Sciatic nerve (tissue), 2 donors: ENCODE data around the gene RNF141. TPM values are rescaled to one million over a fixed set of nuclear protein-coding genes. Genes with fewer than 3 reads are reported as not detected.

ENCODE experiments used
- ATAC-seq: fragments of 200-7000 bp; cut with Tn5 transposase; one replicate; pipeline ENCODE4 v1.9.1; 2020; ENCODE audit warnings: mild to moderate bottlenecking, moderate library complexity
- DNase-seq: peaks from one replicate; pipeline ENCODE4 v3.0.0-alpha.2; 2020; ENCODE audit warnings: low spot score
- intact Hi-C: fragments of 100-400 bp; cut with DNase I; formaldehyde crosslinking; loops from one replicate; pipeline ENCODE4 v1.14.2; 2022
- total RNA-seq: library from RNA; stranded (reverse); fragmentation: NEBNext Ultra II Directional; extraction: Animal tissue kit (Norgen Biotek cat#: 25700); gene quantifications from one replicate; pipeline ENCODE4 v1.2.1, GENCODE V29; 2021
- donor health status: DM: no; HTN: no; CAD: no.
- donor health status: DM: no; HTN: no; CAD: no.

The RNF141 gene
- total RNA-seq, 1 donor from 2014 or later: 84.7 TPM

DNA sequence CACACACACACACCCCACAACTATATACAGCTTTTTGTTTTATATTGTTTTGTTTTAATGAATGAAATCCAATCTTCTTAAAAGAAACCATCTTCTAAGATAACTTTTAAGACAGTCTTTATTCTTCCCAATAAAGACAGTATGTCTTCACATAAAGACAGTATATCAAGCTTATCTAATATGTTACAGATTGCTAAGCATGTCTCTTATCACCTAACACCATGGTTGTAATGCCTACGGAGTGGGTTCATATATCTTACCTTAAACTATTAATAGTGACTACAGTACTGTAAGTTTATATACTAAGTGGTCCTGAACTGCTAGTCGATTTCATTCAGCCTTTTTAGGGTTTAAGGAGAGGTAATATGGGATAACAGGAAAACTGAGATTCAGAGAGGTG, 8.5 kb downstream of the RNF141 start:
- DNase-seq (no peak), ATAC-seq (no peak)
- intact Hi-C loops: no loop called here

DNA sequence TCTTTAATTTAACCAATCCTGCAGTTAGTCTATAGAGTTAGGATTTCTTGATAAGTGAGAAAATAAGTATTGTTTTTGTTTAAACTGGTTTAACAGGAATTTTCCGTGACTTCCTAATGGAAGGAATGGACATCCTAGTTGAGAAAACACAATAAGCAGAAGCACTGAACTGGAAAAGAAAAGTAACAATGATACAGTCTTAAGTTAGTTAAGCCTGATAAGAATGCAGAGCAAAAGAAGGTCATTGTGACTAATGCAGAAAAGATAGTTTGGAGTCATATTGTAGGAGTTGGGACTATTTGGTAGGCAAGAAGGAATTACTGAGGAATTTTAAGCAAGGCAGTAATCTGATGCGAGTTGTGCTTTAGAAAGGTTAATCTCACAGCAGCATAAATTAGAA, 11.7 kb downstream of the RNF141 start:
- ATAC-seq: no peak

DNA sequence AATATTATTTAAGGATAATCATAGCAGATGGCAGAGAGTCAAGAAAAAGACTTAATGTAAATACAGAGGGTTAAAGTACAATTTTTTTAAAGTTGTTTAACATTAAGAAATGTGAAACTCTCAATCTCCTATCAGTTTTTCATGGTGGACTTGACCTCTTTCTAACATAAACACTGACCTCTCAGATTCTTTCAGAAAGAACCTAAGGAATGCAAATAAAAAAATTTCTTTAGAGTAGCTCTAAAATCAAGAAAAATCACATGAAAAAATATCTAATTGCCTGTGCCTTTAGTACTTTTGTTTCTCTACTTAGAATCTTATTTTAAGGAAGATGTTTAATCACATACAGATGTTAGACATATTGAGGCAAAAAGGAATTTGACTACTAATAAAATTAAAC, 12.9 kb downstream of the RNF141 start:
- intact Hi-C loops: no loop called here
- no peak for ATAC-seq

More for the DNA sequence above, 11.7 kb downstream of the RNF141 start:
- no peak for DNase-seq
- intact Hi-C loops: no loop called here

DNA sequence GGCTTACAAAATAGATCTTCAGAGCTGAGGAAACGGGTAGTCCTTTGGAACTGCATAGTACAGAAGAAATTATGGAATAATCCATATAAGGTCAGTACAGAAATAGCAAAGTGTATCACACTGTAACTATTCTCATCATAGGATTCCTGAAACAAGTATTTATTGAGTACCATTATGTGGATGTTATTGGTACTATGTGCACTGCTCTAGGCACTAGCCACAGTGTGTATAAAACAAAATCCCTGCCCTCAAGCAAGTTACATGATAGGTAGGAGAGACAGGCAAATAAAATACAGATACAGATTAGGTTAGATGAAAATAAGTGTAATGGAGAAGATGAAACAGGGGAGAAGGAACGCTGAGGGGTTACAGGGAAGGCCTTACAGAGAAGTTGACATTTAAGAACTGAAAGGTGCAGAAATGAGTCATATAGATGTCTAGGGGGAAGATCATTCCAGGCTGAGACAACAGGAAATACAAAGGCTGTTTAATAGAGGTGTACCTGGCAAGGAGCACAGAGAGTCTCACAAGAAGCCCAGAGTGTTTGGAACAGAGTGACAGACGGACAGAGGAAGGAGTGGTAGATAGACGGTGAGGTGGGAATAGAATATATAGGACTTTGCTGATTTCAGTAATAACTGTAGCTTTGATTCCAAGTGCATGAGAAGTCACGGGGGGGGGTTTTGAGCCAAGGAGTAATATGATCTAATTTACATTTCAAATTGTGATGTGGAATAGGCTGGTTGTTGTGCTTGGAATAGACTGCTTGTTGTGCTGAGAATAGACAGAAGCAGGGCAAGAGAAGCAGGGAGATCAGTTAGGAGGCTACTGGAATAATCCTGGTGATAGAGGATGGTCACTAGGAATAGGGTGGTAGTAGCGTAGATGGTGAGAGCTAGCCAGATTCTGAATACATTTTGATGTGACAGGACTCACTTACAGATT, 13.7 kb downstream of the RNF141 start:
- no peak for DNase-seq
- intact Hi-C loops: no loop called here

More for the DNA sequence above, 12.9 kb downstream of the RNF141 start:
- no peak for DNase-seq

DNA sequence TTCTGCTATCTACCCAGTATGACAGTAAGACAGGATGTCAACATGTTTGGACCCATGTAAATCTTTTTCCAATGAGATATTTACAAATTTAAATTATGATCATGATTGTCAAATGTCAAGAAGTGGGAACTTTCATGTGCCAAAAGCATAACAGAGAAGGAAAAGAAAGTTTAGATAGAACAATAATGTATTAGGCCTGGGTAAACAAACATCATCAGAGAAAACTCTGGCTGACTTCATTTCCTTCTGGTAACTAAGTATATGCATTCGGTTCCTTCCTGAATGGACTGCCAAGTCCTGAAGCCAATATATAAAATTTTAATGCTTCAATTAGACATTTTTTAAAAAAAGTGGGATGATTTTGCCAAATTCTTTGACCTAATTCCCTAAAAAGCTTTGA, 16.5 kb downstream of the RNF141 start:
- ATAC-seq (no peak), DNase-seq (no peak)
- intact Hi-C loops: no loop called here

More for the DNA sequence above, 13.7 kb downstream of the RNF141 start:
- no peak for ATAC-seq

DNA sequence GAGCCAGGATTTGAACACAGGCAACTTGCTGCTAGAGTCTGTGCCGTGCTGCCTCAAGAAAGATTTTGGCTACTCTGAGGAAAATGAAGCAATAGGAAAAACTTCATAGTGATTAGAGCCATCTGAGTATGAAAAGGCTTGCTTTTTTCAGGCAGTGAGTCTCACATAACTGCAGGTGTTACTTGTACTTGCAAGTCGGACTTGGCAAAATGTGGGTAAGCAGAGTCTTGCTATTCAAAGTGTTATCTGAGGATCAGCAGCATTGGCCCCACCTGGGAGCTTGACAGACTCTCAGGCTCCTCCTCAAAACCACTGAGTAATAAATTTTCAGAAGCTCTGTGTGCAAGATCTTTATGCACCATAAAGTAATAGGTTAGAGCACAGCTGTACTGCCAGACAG, 18.1 kb downstream of the RNF141 start:
- intact Hi-C loops: no loop called here
- ATAC-seq (no peak), DNase-seq (no peak)

DNA sequence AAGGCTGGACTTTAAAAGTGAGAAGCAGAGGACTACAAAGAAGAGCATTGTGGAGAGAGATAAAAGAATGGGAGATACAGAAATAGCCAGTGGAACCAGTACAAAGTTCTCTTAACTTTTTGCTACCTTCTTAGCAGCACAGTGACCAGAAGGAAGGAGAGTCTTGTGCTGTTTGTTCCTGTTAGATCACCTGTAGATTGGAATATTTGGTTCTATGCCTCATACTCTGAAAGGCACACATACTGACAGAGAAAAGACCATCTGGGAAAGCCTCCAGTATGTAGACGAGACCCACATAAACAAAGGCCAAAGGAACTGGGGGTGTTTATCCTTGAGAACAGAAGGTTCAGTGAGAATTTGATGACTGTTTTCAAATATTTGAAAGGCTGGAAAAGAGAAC, 18.7 kb downstream of the RNF141 start:
- intact Hi-C loops: no loop called here
- no peak for ATAC-seq
- no peak for DNase-seq

DNA sequence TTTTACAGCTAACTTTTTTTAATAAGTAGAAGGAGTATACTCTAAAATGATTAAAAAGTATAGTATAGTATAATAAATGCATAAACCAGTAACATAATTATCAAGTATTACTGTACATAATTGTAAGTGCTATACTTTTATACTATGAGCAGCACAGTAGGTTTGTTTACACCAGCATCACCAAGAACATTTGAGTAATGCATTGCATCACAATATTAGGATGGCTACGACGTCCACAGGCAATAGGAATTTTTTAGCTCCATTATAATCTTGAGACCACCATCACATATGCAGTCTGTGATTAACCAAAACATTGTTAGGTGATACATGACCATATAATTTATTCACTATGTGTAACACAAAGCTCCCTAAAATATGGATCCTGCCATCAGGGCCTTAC, 20.4 kb downstream of the RNF141 start:
- no peak for ATAC-seq
- no peak for DNase-seq
- intact Hi-C loops: no loop called here

DNA sequence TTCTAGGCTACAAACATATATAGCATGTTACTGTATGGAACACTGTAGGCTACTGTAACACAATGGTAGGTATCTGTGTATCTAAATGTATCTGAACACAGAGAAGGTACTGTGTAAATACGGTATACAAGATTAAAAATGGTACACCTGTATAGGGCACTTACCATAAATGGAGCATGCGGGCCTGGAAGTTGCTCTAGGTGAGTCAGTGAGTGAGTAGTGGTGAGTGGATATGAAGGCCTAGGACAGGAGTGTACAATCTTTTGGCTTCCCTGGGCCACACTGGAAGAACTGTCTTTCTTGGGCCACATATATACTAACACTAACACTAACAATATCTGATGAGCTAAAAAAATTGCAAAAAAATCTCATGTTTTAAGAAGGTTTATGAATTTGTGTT, 21.4 kb downstream of the RNF141 start:
- intact Hi-C loops: no loop called here
- DNase-seq: no peak
- no peak for ATAC-seq

DNA sequence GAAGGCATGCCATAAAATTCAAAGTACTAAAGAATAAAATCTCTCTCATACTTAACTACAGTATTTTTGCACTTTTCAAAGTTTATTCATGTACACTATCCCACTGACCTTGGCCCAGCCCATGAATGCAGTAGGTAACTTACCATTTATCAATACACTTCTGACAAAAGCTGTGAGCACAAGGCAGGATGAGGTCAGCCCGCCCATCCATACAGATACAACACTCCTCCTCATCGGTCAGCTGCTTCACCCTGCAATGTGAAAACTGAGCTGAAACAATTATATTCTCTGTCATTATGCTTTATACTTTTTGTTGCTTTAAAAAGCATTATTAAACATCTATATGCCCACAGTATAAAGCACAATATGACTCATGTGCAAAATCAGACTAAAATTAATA, 22.1 kb downstream of the RNF141 start:
- intact Hi-C loops: no loop called here
- no peak for DNase-seq
- ATAC-seq: no peak

DNA sequence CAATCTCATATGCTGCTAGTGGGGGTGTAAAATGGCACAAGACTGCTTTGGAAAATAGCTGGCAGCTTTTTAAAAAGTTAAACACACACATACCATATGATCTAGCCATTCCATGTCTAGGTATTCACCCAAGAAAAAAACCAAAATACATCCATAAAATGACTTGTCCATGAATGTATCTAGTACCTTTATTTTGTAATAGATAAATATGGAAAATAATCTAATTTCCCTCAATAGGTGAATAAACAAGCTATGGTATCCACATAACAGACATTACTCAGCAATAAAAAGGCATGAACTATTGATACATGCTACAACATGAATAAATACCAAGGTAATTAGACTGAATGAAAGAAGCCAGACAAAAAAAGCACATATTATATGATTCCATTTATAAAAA, 22.9 kb downstream of the RNF141 start:
- ATAC-seq: no peak
- DNase-seq: no peak
- intact Hi-C loops: no loop called here

DNA sequence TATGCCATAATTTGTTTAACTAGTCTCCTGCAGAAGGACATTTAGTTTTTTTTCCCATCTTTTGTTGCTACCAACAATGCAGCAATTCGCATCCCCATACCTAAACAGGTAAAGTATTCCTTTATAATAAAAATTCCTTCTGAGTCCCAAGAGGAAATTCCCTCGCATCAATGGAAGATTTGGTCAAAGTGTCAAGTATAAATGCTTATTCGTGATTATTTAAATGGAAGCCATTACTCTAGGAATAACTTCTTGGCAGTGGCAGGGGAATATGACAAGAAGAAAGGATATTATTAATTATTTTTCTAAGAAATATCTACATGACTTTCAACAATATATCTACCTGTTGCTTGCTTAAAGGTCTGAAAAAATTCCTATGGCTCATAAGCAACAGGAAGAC, 25.6 kb downstream of the RNF141 start:
- ATAC-seq (no peak), DNase-seq (no peak)
- intact Hi-C loops: no loop called here

DNA sequence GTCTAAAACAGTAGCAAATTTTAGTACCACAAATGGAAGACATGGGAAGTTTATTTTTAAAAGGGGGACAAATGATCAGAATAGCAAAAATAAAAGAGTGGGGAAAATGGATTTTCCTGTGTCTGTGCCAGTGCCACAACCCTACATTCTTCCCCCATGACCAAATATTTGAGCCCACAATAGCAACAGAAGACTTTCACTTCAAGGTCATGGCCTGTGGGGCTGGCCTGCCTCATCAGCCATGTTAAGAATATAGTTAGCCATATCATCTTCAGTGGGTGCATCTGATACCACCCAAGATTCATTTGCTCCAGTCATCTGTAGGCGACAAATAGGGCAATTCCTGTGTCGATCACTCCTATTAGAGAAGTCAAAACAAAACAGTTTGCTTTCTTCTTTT, 26.3 kb downstream of the RNF141 start:
- intact Hi-C loops: no loop called here
- ATAC-seq (no peak), DNase-seq (no peak)

DNA sequence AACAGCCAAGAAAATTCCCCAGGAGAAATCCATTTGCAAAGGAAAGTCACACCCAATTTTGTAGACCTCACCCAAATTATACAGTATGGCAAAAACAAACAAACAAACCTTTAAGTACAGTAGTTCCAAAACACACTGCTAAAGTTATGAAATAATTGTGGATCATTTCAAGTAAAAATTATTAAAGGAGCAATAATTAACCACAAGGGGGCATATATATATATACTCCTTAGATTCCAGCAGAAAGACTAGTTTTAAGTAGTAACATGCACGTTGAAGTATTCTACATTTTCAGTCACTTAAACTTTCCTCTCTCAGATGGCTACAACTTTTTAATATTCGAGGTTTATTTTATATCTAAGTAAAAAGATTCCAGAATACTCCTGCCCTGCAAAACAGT, 26.8 kb downstream of the RNF141 start:
- ATAC-seq (no peak), DNase-seq (no peak)
- intact Hi-C loops: no loop called here

DNA sequence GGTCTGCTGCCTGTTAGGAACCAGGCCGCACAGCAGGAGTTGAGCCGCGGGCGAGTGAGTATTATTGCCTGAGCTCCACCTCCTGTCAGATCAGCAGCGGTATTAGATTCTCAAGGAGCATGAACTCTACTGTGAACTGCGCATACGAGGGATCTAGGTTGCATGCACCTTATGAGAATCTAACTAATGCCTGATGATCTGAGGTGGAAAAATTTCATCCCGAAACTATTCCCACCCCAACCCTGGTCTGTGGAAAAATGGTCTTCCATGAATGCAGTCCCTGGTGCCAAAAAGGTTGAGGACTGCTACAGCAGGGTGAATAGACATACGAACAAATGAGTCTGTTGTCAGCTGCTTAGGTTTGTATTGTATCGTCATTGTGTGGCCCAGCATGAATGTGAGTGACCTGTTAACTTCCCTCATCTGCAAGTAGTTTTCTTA, 29.8 kb downstream of the RNF141 start:
- DNase-seq (no peak), ATAC-seq (no peak)
- intact Hi-C loops: no loop called here

DNA sequence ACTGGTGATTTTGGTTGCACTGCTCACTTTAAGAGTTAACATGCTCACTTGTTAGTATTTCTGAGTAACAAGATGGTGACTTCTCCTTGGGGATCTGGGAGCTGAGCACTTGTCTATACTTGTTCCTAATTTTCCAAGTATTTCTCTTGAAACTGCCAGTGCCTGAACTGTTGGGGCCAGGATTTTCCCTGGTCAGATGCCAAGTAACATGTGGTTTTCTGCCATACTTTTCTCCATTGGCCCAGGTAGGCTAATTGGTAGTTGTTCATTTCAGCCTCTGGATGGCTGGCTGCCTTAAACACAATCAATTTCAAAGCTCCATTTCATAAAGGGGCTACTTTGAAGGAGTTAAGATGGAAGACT, 35.0 kb downstream of the RNF141 start:
- intact Hi-C loops: no loop called here
- no peak for ATAC-seq

DNA sequence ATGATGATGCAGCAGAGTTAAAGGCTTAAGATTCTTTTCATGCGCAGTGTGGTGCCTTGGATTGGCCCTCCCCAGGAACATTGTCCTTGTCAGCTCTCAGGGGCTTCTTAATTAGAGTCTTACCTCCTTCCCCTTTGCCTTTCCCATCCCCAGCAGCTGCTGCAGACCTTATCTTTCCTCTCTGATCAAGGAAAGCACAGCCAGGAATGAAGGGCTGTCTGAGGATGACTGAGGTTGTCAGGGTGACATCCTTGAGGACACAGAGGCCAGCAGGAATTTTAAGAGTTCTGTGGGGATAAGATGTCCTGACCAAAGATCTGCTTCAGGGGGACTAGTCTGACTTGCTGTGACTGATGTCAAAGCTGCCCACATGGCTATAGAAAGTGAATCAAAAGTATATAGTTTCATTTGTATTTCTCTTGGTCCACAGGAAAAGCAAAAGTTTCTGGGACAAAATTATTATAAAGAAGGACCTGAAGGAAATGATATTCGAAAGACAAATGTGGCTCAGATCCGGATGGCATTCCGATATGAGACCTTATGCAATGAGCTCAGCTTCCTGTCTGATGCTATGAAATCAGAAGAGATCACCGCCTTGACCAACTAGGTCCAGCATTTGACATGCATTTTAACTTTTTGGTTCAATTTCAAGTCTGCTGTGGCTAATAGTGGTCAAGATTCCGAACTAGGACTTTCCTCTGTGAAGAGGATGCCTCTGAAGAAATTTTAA, 35.5 kb downstream of the RNF141 start:
- DNase-seq (no peak), ATAC-seq (no peak)
- intact Hi-C loops: no loop called here

More for the DNA sequence above, 35.0 kb downstream of the RNF141 start:
- DNase-seq: no peak

DNA sequence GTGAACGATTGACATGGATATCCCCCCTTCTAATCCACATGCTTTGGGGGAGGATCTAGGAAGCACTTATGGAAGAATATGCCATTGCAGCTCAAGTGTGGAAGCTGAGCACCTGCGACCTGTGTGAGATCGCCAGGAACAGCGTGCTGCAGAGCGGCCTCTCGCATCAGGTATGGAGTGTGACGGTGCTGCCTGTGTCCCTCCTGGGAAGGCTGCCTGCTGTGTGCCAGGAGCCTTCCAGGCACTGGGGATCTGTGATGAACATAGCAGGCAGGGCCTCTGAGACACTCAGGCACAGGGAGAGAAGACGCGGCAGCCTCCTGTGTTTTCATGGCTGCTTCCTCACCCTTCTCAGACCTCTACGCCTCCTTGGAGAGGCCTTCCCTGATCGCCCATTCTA, 36.5 kb downstream of the RNF141 start:
- intact Hi-C loops: no loop called here
- DNase-seq: no peak
- no peak for ATAC-seq

DNA sequence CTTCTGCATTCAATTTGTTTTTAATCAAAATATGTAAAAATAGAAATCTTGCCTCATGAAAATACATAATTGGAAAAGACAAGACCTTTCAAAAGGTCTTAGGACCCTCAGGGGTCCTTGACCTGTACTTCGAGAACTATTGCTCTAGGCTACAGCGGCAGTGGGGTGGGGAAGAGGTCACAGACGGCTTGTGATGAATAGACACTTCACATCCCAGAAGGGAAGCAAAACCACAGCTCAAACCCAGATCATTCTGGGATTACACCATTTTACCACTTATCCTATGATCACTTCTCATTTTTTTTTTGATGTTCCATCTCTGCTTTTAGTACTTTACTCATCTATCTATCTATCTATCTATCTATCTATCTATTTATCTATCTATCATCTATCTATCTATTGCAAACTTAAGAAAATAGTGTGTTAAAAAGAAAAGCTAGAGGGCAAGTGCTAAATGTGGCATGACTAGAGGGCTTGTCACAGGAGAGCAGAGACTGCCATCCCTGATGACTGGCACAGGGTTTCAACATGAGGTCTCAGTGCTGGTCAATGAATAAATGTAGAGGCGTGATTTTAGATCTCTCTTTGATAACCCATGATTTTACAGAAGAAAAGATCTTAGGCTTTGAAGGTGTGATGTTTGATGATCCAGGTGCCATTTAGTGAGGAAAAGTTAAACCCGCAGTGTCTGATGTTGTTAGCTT, 37.1 kb downstream of the RNF141 start:
- ATAC-seq (peak; percentile 53), DNase-seq (peak; percentile 54)
- intact Hi-C loops: no loop called here

DNA sequence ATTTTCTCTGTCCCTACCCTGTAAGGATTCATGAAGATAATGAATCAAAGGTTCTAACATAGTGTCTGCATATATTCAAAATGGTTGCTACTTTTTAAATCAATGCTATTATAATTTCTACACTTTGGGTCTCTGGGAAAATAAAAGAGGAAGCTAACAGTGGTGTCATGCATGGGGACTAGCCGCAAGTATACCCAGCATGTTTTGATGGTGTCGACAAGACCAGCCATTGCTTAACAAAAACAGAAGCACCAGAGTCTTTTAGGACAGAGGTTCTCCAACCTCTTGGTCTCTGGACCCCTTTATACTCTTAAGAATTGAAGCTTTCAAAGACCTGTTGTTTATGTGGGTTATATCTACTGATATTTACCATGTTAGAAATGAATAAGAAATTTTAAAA, 37.8 kb downstream of the RNF141 start:
- intact Hi-C loops: no loop called here
- ATAC-seq (peak; percentile 48), DNase-seq (no peak)
